NCI-H510A treated with DMSO at 0.1 percent for 48 hours (cell line): ENCODE measurements around the gene CXCL16.
"Not testable (repeated sequence)": the region's sequence is repeated elsewhere in the genome, so short reads cannot be mapped to it uniquely, and the experiment has no call there.

ENCODE experiments used
- DNase-seq: peaks from one replicate; lab custom pipeline; 2025; lab: John Stamatoyannopoulos, UW

Gene CXCL16

GRCh38 chr17:4696437-4696805 is 43.3 kb downstream of the CXCL16 start:
- no peak for DNase-seq

GRCh38 chr17:4693416-4693815 is 46.3 kb downstream of the CXCL16 start:
- DNase-seq, result no peak

- DNase-seq, result no peak
Measured at GRCh38 chr17:4691686-4692085, 48.0 kb downstream of the CXCL16 start.

- DNase-seq, result no peak
Measured at GRCh38 chr17:4690745-4691144, 49.0 kb downstream of the CXCL16 start.

- not testable (repeated sequence) for DNase-seq
Measured at GRCh38 chr17:4689872-4690271, 49.9 kb downstream of the CXCL16 start.

GRCh38 chr17:4683739-4684138 is 56.0 kb downstream of the CXCL16 start:
- DNase-seq, result not testable (repeated sequence)
